PC-9 (cell line): ENCODE measurements around the gene MS4A6A. TPM values are rescaled to one million over a fixed set of nuclear protein-coding genes. Genes with fewer than 3 reads are reported as not detected.

Experiments used
- BruUV-seq: library from RNA; stranded (reverse); fragments of 400-500 nt; replicated peaks from 2 replicates; lab custom pipeline; 2021; lab: Mats Ljungman, UMichigan
- CTCF ChIA-PET: fragments of 300-600 bp; sonication (Branson Sonifier 250); formaldehyde crosslinking; loops from one replicate; lab custom pipeline; 2022; ENCODE audit warnings: antibody characterized with exemption; lab: Charles Lee
- POLR2A ChIA-PET: fragments of 300-600 bp; sonication (Branson Sonifier 250); formaldehyde crosslinking; loops from one replicate; lab custom pipeline; 2022; ENCODE audit warnings: antibody characterized with exemption; ENCODE audit not compliant: unreplicated experiment; lab: Charles Lee
- DNase-seq, 2 experiments: peaks; one replicate each; pipeline versions ENCODE4 v3.0.0 to v3.0.0-alpha.2; 2015 to 2022; ENCODE audit warnings: mixed read lengths in 1 of 2
- H2AFZ ChIP-seq: fragments of 200-600 bp; sonication (generic); 2 replicates; pipeline ENCODE4 v1.8.1; 2017; ENCODE audit warnings: antibody characterized with exemption
- H3F3A ChIP-seq: fragments of 200-600 bp; sonication (generic); 2 replicates; pipeline ENCODE4 v1.8.1; 2017; ENCODE audit warnings: antibody characterized with exemption, mild to moderate bottlenecking, low read depth; ENCODE audit not compliant: insufficient read depth
- H3K27ac ChIP-seq: fragments of 200-600 bp; sonication (generic); 2 replicates; pipeline ENCODE4 v1.6.1; 2016; ENCODE audit warnings: mixed run types
- H3K27me3 ChIP-seq: fragments of 200-600 bp; sonication (generic); 2 replicates; pipeline ENCODE4 v1.6.1; 2016; ENCODE audit warnings: low read depth, mixed run types; ENCODE audit not compliant: insufficient read depth
- H3K36me3 ChIP-seq: fragments of 200-600 bp; sonication (generic); 2 replicates; pipeline ENCODE4 v1.6.1; 2016; ENCODE audit warnings: low read depth, mixed run types
- H3K4me1 ChIP-seq: fragments of 200-600 bp; sonication (generic); replicated peaks from 2 replicates; pipeline ENCODE4 v1.6.1; 2016; ENCODE audit warnings: mixed run types; ENCODE audit not compliant: insufficient read depth
- H3K4me2 ChIP-seq: fragments of 200-600 bp; sonication (generic); 2 replicates; pipeline ENCODE4 v1.6.1; 2017; ENCODE audit warnings: mixed run types
- H3K4me3 ChIP-seq: fragments of 200-600 bp; sonication (generic); 2 replicates; pipeline ENCODE4 v1.6.1; 2016; ENCODE audit warnings: mixed run types
- H3K79me2 ChIP-seq: fragments of 200-600 bp; sonication (generic); 2 replicates; pipeline ENCODE4 v1.6.1; 2017; ENCODE audit warnings: low read depth, mixed run types
- H3K9me2 ChIP-seq: fragments of 200-600 bp; sonication (generic); 2 replicates; pipeline ENCODE4 v1.8.1; 2017; ENCODE audit warnings: mild to moderate bottlenecking; ENCODE audit not compliant: insufficient read depth
- H3K9me3 ChIP-seq: fragments of 200-600 bp; sonication (generic); 2 replicates; pipeline ENCODE4 v1.8.1; 2016; ENCODE audit warnings: low read depth; ENCODE audit not compliant: insufficient read depth
- H4K20me1 ChIP-seq: fragments of 200-600 bp; sonication (generic); 2 replicates; pipeline ENCODE4 v1.8.1; 2017; ENCODE audit not compliant: insufficient read depth
- EZH2 ChIP-seq: fragments of 200-600 bp; sonication (generic); IDR thresholded peaks from 2 replicates; pipeline ENCODE4 v1.8.0; 2017; ENCODE audit warnings: antibody characterized with exemption, low read depth
- intact Hi-C: fragments of 100-400 bp; cut with micrococcal nuclease; formaldehyde crosslinking; loops from one replicate; pipeline ENCODE4 v1.10.0; 2022; ENCODE audit not compliant: unreplicated experiment
- total RNA-seq: library from RNA; stranded (reverse); gene quantifications from 2 replicates; pipeline ENCODE4 v1.2.3, GENCODE V29; 2021
- TF ChIP-seq, protein P1 (sequence below): fragments of 200-600 bp; sonication (generic); conservative IDR thresholded peaks from 2 replicates; pipeline ENCODE4 v1.6.1; 2017; ENCODE audit warnings: mixed run types, antibody characterized with exemption, mild to moderate bottlenecking, moderate library complexity

Gene MS4A6A
- total RNA-seq, 1 experiment from 2014 or later, result not detected

DNA sequence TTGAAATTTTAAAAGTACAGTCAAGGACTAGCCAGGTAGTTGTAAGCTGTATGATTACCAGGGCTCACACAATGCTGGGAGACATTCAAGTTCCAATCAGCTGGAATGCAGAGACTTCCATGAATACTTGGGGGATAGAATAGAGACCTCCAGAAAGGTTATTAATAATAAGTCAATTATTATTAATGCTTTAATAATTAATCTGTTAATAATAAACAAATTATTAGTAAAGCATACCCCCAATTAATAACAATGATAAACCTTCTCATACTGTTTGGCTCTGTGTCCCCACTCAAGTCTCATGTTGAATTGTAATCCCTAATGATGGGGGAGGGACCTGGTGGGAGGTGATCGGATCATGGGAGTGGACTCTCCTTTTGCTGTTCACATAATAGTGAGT, 14.6 kb upstream of the MS4A6A start:
- CTCF ChIA-PET, result no interaction called here
- H3K79me2 ChIP-seq, result no peaks in the 10 kb centered on the region
- BruUV-seq, result no TSS peak
- H3K4me1 ChIP-seq, result no peaks in the 10 kb centered on the region
- no peaks in the 10 kb centered on the region for H4K20me1 ChIP-seq
- intact Hi-C loops, result no loop called here
- H3K27me3 ChIP-seq, result no peaks in the 10 kb centered on the region
- H3K4me3 ChIP-seq, result no peak overlapping the region
- H3K4me2 ChIP-seq, result no peak overlapping the region
- H3K36me3 ChIP-seq, result no peaks in the 10 kb centered on the region
- H3K9me2 ChIP-seq, result no peaks in the 10 kb centered on the region
- no peaks in the 10 kb centered on the region for H3F3A ChIP-seq
- no peak for TF ChIP-seq EZH2
- TF ChIP-seq, protein P1, sequence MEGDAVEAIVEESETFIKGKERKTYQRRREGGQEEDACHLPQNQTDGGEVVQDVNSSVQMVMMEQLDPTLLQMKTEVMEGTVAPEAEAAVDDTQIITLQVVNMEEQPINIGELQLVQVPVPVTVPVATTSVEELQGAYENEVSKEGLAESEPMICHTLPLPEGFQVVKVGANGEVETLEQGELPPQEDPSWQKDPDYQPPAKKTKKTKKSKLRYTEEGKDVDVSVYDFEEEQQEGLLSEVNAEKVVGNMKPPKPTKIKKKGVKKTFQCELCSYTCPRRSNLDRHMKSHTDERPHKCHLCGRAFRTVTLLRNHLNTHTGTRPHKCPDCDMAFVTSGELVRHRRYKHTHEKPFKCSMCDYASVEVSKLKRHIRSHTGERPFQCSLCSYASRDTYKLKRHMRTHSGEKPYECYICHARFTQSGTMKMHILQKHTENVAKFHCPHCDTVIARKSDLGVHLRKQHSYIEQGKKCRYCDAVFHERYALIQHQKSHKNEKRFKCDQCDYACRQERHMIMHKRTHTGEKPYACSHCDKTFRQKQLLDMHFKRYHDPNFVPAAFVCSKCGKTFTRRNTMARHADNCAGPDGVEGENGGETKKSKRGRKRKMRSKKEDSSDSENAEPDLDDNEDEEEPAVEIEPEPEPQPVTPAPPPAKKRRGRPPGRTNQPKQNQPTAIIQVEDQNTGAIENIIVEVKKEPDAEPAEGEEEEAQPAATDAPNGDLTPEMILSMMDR, result no peak
- POLR2A ChIA-PET, result no interaction called here
- H3K27ac ChIP-seq, result no peak overlapping the region
- no peak for DNase-seq
- H2AFZ ChIP-seq, result no peak overlapping the region
- H3K9me3 ChIP-seq, result no peaks in the 10 kb centered on the region

DNA sequence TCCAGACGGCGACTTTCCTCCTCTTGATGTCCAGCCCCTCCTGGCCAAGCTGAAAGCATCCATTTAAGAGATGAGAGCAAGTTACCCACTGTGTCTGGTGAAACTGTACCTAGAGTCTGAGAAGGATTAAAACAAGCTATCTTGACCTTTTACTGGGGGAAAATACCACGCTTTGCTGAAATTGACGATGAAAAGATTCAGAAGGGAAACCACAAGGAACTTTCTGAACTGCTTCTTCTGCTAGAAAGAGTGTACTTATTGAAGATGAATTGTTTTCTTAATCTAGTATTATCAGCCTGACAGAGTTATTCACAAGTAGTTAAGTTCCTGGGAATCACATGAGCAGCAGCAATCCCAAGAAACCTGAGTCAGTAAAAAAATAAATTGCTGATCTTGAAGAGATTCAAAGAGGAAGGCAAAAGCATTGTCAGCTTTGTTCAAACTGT, 13.1 kb upstream of the MS4A6A start:
- Histone ChIP-seq H3K27me3 (no peaks in the 10 kb centered on the region), H3K4me2 (no peak overlapping the region), H3F3A (no peaks in the 10 kb centered on the region), H3K4me1 (no peaks in the 10 kb centered on the region), H3K36me3 (no peaks in the 10 kb centered on the region), H3K27ac (no peak overlapping the region), H3K79me2 (no peaks in the 10 kb centered on the region), H2AFZ (no peak overlapping the region), H4K20me1 (no peaks in the 10 kb centered on the region), H3K9me2 (no peaks in the 10 kb centered on the region), H3K4me3 (no peak overlapping the region), H3K9me3 (no peaks in the 10 kb centered on the region)
- no peak for TF ChIP-seq EZH2
- TF ChIP-seq, protein P1, result no peak
- intact Hi-C loops, result no loop called here
- no peak for DNase-seq
- ChIA-PET CTCF (no interaction called here), POLR2A (no interaction called here)
- no TSS peak for BruUV-seq

DNA sequence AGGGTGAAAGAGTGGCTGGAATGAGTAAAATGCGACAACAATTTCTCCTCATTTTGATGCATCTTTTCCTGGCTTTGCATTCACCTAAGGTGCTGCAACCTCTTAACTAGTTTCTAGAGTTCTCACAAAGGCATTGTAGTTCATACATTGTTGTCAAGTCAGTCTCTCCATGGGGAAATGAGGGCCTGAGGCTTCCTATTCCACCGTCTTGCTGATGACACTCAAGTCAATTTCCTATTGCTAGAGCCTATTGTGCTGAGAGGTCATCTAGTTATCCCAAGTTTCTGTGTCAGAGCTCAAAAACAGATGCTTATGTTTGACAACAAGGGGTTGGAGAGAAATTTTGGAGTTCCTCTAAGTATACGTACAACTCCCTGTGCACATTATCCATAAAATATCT, 11.6 kb upstream of the MS4A6A start:
- no peaks in the 10 kb centered on the region for H3K9me3 ChIP-seq
- no peak overlapping the region for H3K4me2 ChIP-seq
- TF ChIP-seq, protein P1, result no peak
- TF ChIP-seq EZH2, result no peak
- POLR2A ChIA-PET, result no interaction called here
- H3K4me3 ChIP-seq, result no peak overlapping the region
- H3K27ac ChIP-seq, result no peak overlapping the region
- no peaks in the 10 kb centered on the region for H3K4me1 ChIP-seq
- intact Hi-C loops, result loop anchor here (5.0 kb wide), 1 partner anchor 272 kb away; no protein-coding TSS in a partner anchor
- H3K27me3 ChIP-seq, result no peaks in the 10 kb centered on the region
- H4K20me1 ChIP-seq, result no peaks in the 10 kb centered on the region
- no peak for DNase-seq
- H3K36me3 ChIP-seq, result no peaks in the 10 kb centered on the region
- H3K9me2 ChIP-seq, result no peaks in the 10 kb centered on the region
- H3F3A ChIP-seq, result no peaks in the 10 kb centered on the region
- CTCF ChIA-PET, result no interaction called here
- H3K79me2 ChIP-seq, result no peaks in the 10 kb centered on the region
- H2AFZ ChIP-seq, result no peak overlapping the region
- no TSS peak for BruUV-seq
